BJ (cell line): ENCODE results near the gene MARCHF3. TPM values are rescaled to one million over a fixed set of nuclear protein-coding genes. Genes with fewer than 3 reads are reported as not detected.

Experiments used
- CTCF ChIA-PET: fragments of 350-600 bp; formaldehyde crosslinking; extraction: SDS; loops from one replicate; lab custom pipeline; 2021; ENCODE audit warnings: antibody characterized with exemption, inconsistent platforms; lab: Yijun Ruan, JAX
- POLR2A ChIA-PET: fragments of 300-600 bp; sonication (Branson Sonifier 250); formaldehyde crosslinking; extraction: SDS; loops from one replicate; lab custom pipeline; 2021; ENCODE audit warnings: antibody characterized with exemption; lab: Charles Lee
- DNase-seq: peaks from one replicate; pipeline ENCODE4 v3.0.0-alpha.2; 2011; ENCODE audit warnings: low read depth
- H3K27me3 ChIP-seq: 2 replicates; pipeline ENCODE4 v1.6.0; 2011; ENCODE audit warnings: low read length; ENCODE audit not compliant: control insufficient read depth, insufficient read depth
- H3K36me3 ChIP-seq: 2 replicates; pipeline ENCODE4 v1.5.1; 2011; ENCODE audit warnings: low read length; ENCODE audit not compliant: control insufficient read depth, insufficient read depth
- H3K4me3 ChIP-seq: 2 replicates; pipeline ENCODE4 v1.5.1; 2011; ENCODE audit warnings: low read depth, mild to moderate bottlenecking, control low read depth, low read length
- polyA plus RNA-seq: library from polyadenylated mRNA; depleted of rRNA; stranded (reverse); fragments of >200 nt; gene quantifications from 2 replicates; pipeline ENCODE4 v1.2.3, GENCODE V29; 2011
- TF ChIP-seq, protein P1 (sequence below): IDR thresholded peaks from 2 replicates; pipeline ENCODE4 v1.5.1; 2011; ENCODE audit warnings: low read depth, mild to moderate bottlenecking, control low read depth, inconsistent platforms, low read length, moderate library complexity; ENCODE audit not compliant: insufficient read depth

MARCHF3 gene
- polyA plus RNA-seq, 1 experiment: 8.6 TPM

DNA sequence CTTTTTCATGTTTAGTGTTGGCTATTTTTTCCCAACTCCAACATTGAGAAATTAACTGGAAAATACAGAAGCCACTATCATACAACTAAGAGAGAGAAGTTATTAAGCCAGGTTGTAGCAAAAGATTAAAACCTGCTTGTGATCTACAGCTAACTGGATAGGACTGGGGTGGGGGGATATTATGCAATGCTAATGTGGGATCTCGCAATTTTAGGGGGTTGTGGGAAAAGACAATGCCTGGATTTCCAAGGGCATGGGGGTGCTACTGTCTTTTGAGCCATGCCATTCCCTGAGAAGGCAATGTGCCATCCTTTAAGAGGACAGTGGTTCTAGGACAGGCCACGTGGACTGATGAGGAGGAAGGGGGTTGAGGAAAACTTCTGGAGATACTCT is 46.5 kb downstream of the MARCHF3 start:
- CTCF ChIA-PET: no interaction called here
- TF ChIP-seq, protein P1, sequence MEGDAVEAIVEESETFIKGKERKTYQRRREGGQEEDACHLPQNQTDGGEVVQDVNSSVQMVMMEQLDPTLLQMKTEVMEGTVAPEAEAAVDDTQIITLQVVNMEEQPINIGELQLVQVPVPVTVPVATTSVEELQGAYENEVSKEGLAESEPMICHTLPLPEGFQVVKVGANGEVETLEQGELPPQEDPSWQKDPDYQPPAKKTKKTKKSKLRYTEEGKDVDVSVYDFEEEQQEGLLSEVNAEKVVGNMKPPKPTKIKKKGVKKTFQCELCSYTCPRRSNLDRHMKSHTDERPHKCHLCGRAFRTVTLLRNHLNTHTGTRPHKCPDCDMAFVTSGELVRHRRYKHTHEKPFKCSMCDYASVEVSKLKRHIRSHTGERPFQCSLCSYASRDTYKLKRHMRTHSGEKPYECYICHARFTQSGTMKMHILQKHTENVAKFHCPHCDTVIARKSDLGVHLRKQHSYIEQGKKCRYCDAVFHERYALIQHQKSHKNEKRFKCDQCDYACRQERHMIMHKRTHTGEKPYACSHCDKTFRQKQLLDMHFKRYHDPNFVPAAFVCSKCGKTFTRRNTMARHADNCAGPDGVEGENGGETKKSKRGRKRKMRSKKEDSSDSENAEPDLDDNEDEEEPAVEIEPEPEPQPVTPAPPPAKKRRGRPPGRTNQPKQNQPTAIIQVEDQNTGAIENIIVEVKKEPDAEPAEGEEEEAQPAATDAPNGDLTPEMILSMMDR: no peak
- POLR2A ChIA-PET: no interaction called here

DNA sequence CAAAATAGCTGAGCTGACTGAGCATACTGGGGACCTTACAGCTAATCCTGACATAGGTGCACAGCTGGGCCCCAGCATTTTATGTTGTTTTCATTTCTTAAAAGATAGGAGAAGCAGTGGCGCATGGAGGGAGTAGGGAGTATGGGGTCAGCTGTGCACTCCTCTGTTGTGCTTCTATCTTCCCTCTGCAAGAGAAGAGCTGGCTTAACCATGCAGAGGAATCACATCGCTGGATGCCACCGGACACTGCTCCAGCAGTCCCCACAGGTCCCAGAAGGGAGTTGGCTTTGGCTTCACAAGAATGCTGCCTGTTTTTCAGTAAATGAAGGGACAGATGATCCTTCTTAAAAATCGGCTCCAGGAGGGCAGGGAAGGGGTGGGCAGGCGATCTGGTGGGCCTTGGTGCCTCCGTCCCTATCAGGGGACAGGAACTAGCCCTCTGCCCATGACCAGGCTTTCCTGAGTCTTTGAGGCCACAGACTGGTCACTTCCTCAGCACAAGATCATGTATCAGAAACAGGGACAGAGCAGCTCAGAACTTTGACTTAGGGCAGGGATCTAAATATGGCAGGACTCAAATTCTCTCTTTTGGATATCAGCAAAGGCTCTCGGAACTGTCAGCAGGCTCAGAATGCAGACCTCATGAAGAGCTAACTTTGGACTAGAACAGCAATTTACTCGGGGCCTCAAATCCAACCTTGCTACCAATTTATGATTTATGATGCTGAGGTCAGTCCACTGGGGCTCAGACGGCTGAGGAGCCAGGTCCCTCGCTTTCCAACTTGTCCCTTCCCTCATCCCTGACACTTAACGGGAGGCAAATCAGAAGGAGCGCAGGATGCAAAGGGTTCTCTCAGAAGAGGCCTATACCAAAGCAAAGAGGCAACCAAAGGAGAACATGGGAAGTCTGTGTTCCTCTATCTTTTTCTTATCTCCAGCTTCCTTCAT is 47.2 kb downstream of the MARCHF3 start:
- H3K27me3 ChIP-seq: no peaks in the 10 kb centered on the region
- CTCF ChIA-PET: interaction anchor here (0.6 to 1.4 kb wide), 2 partner anchors 11 to 53 kb away, joined by 3 to 4 read pairs; no protein-coding TSS in a partner anchor
- TF ChIP-seq, protein P1: no peak
- no peak for DNase-seq
- POLR2A ChIA-PET: no interaction called here
- no peaks in the 10 kb centered on the region for H3K36me3 ChIP-seq
- no peak overlapping the region for H3K4me3 ChIP-seq

More for the DNA sequence above, 46.5 kb downstream of the MARCHF3 start:
- no peak overlapping the region for H3K4me3 ChIP-seq
- no peak for DNase-seq
- H3K27me3 ChIP-seq: no peaks in the 10 kb centered on the region
- H3K36me3 ChIP-seq: no peaks in the 10 kb centered on the region

DNA sequence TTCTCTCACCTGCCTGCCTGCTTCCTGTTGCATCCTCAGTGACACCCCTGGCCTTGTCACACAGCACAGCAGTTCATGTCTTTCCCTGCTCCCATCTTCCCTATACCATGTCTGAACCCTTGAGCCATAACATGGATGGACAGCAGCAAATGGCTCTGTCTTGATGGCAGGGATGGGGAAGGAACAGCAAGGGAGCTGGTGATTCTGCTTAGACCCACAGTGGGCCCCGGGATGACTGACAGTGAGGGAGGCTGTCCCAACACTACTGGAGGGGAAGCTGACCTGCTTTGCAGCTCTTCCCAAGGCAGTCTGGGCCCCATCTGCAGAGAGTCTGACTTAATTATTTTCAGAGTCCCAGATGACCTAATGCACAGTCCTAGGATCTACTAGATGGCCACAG is 48.2 kb downstream of the MARCHF3 start:
- ChIA-PET POLR2A (no interaction called here), CTCF (interaction anchor here (0.6 to 1.4 kb wide), 2 partner anchors 12 to 54 kb away, joined by 3 to 4 read pairs; no protein-coding TSS in a partner anchor)
- TF ChIP-seq, protein P1: no peak
- Histone ChIP-seq H3K36me3 (no peaks in the 10 kb centered on the region), H3K4me3 (no peak overlapping the region), H3K27me3 (no peaks in the 10 kb centered on the region)
- DNase-seq: no peak

DNA sequence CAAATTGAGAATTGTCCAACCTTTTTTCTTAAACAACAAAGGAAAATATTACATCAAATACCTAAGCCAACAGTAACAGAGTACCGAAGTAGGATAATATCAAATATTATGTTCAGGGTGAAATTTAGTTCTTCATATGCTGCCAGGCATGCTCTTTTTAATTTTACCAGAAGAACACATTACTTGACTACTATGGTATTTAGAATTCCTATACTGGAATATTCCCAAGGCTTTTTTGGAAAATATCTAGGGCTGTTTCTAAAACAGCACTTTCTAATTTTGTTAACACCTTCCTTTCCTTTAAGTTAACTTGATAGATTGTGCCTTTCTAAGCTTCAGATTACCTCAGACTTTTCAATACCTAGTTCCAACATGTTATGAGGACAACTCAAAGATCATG is 48.7 kb downstream of the MARCHF3 start:
- Histone ChIP-seq H3K4me3 (no peak overlapping the region), H3K36me3 (no peaks in the 10 kb centered on the region), H3K27me3 (no peaks in the 10 kb centered on the region)
- no peak for DNase-seq
- ChIA-PET CTCF (interaction anchor here (1.4 kb wide), 1 partner anchor 13 kb away, joined by 4 read pairs; no protein-coding TSS in a partner anchor), POLR2A (no interaction called here)
- TF ChIP-seq, protein P1: no peak

GRCh38 chr5:126981222-126981621 is 49.1 kb downstream of the MARCHF3 start:
- TF ChIP-seq, protein P1: no peak
- POLR2A ChIA-PET: no interaction called here
- H3K4me3 ChIP-seq: no peak overlapping the region
- H3K27me3 ChIP-seq: no peaks in the 10 kb centered on the region
- CTCF ChIA-PET: interaction anchor here (1.4 kb wide), 1 partner anchor 13 kb away, joined by 4 read pairs; no protein-coding TSS in a partner anchor
- H3K36me3 ChIP-seq: no peaks in the 10 kb centered on the region
- DNase-seq: no peak
